ENCODE results near the gene CFB.

DNA sequence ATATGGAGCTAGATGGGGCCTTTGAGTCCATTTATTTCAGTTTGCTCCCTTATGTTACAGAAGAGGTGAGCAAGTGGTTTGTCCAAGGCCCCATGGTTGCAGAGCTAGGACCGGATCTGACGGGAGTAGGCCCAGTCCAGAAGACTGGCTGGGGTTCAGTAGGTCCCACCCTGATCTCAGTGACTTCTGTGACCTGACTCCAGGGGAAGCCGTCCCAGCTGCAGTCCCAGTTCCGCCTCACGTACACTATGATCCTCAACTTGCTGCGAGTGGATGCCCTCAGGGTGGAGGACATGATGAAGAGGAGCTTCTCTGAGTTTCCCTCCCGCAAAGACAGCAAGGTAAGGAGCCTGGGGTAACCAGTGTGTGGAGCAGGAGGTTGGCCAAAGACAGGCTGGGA is 20.6 kb downstream of the CFB start:
- TF ChIP-seq TAF1 (IDR thresholded peaks at IDR 0.05; ENCODE audit: borderline replicate concordance, insufficient read depth, low read length) = no peak
- TF ChIP-seq, protein P1, sequence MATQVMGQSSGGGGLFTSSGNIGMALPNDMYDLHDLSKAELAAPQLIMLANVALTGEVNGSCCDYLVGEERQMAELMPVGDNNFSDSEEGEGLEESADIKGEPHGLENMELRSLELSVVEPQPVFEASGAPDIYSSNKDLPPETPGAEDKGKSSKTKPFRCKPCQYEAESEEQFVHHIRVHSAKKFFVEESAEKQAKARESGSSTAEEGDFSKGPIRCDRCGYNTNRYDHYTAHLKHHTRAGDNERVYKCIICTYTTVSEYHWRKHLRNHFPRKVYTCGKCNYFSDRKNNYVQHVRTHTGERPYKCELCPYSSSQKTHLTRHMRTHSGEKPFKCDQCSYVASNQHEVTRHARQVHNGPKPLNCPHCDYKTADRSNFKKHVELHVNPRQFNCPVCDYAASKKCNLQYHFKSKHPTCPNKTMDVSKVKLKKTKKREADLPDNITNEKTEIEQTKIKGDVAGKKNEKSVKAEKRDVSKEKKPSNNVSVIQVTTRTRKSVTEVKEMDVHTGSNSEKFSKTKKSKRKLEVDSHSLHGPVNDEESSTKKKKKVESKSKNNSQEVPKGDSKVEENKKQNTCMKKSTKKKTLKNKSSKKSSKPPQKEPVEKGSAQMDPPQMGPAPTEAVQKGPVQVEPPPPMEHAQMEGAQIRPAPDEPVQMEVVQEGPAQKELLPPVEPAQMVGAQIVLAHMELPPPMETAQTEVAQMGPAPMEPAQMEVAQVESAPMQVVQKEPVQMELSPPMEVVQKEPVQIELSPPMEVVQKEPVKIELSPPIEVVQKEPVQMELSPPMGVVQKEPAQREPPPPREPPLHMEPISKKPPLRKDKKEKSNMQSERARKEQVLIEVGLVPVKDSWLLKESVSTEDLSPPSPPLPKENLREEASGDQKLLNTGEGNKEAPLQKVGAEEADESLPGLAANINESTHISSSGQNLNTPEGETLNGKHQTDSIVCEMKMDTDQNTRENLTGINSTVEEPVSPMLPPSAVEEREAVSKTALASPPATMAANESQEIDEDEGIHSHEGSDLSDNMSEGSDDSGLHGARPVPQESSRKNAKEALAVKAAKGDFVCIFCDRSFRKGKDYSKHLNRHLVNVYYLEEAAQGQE (IDR thresholded peaks at IDR 0.05; ENCODE audit: insufficient read depth in 1 of 2, low read depth in 2 of 2, low read length in 2 of 2) = no peak
- TF ChIP-seq POLR2AphosphoS5 (IDR thresholded peaks at IDR 0.05; ENCODE audit: low read depth, low read length) = no peak
- TF ChIP-seq SIN3A (IDR thresholded peaks at IDR 0.05; ENCODE audit: borderline replicate concordance, insufficient read depth, low read length) = no peak
